ENCODE measurements around the gene PRR15L. TPM values are rescaled to one million over a fixed set of nuclear protein-coding genes. Genes with fewer than 3 reads are reported as not detected.

Gene PRR15L
- total and polyA plus RNA-seq, 2 donors (not counting 1 experiment from before 2014, with no cell fraction given): not detected

DNA sequence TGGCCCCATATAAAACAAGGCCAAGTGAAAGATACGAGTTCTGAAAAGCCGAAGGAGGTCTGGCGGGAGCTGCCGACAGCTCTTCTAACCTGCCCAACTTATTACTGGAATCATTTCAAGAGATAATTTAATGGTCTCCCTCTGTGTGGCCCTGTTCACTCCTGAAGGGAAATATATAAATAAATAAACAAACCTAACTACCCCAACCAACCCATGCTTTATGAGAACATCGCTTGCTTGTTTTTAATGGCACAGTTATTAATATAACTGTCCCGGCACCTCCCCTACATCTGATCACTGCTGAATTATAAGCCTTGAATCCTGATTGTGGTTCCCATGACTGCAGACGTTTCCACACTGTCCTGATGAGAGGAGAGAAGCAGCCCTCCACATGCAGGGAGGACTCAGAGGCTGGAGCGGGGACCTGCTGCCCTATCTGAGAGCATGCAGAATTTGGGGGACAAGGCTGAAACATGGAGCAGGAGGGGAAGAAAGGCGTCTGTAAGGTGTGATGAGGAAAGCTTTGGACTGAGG is 35.4 kb upstream of the PRR15L start:
- no peaks in the 10 kb centered on the region for H4K20me1 ChIP-seq (ENCODE audit: control insufficient read depth, insufficient read depth, low read length, poor library complexity, severe bottlenecking)
- H3K4me3 Mint-ChIP-seq: no peak overlapping the region
- no peaks in the 10 kb centered on the region for H3K4me1 Mint-ChIP-seq
- ChIA-PET POLR2A (no interaction called here), CTCF (no interaction called here)
- H3K9me3 ChIP-seq (ENCODE audit: control extremely low read depth in 1 of 3, control insufficient read depth in 2 of 3, insufficient read depth in 1 of 3, low read length in 2 of 3): no peaks in the 10 kb centered on the region
- TF ChIP-seq, protein P1, sequence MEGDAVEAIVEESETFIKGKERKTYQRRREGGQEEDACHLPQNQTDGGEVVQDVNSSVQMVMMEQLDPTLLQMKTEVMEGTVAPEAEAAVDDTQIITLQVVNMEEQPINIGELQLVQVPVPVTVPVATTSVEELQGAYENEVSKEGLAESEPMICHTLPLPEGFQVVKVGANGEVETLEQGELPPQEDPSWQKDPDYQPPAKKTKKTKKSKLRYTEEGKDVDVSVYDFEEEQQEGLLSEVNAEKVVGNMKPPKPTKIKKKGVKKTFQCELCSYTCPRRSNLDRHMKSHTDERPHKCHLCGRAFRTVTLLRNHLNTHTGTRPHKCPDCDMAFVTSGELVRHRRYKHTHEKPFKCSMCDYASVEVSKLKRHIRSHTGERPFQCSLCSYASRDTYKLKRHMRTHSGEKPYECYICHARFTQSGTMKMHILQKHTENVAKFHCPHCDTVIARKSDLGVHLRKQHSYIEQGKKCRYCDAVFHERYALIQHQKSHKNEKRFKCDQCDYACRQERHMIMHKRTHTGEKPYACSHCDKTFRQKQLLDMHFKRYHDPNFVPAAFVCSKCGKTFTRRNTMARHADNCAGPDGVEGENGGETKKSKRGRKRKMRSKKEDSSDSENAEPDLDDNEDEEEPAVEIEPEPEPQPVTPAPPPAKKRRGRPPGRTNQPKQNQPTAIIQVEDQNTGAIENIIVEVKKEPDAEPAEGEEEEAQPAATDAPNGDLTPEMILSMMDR (IDR thresholded peaks at IDR 0.05): no peak
- no peak for TF ChIP-seq EZH2 (IDR thresholded peaks at IDR 0.05; ENCODE audit: borderline replicate concordance, insufficient read depth, low read depth, low read length, poor library complexity, severe bottlenecking)
- peaks cover 18% of the 10 kb centered on the region for H3K27me3 Mint-ChIP-seq
- no peaks in the 10 kb centered on the region for H3K4me1 ChIP-seq (ENCODE audit: control insufficient read depth in 2 of 2, insufficient read depth in 2 of 2, low read length in 2 of 2)
- H3K9ac ChIP-seq (ENCODE audit: low read length): no peak overlapping the region
- 80% methylated on average over 4 of the region's 9 CpGs for WGBS (ENCODE audit: insufficient coverage)
- no peak overlapping the region for H3K27ac Mint-ChIP-seq
- no peak for DNase-seq
- peaks cover 0 to 26% (median 0%) of the 10 kb centered on the region in 4 experiments for H3K27me3 ChIP-seq (replicated peaks in 1 of 4; ENCODE audit: control extremely low read depth in 1 of 4, control insufficient read depth in 3 of 4, insufficient read depth in 4 of 4, low read length in 3 of 4)
- no peaks in the 10 kb centered on the region for H3K9me3 Mint-ChIP-seq (ENCODE audit: insufficient read depth)
- intact Hi-C loops (cut with micrococcal nuclease): no loop called here
- no peak for ATAC-seq (ENCODE audit: low read depth)
- no peak overlapping the region for H3K27ac ChIP-seq (ENCODE audit: low read length in 2 of 2)
- H3K36me3 ChIP-seq (replicated peaks in 1 of 2; ENCODE audit: control extremely low read depth in 1 of 2, control insufficient read depth in 1 of 2, extremely low read depth in 1 of 2, insufficient read depth in 2 of 2, low read length in 1 of 2): no peaks in the 10 kb centered on the region
- no peaks in the 10 kb centered on the region for H3K79me2 ChIP-seq (ENCODE audit: control insufficient read depth, insufficient read depth, low read length)
- no peak overlapping the region for H3K4me3 ChIP-seq (ENCODE audit: control extremely low read depth in 1 of 5, extremely low read depth in 1 of 5, insufficient read depth in 1 of 5, low read depth in 2 of 5, low read length in 4 of 5)
- H3K4me2 ChIP-seq (replicated peaks; ENCODE audit: low read depth, low read length, poor library complexity, severe bottlenecking): no peak overlapping the region
- H2AFZ ChIP-seq (ENCODE audit: insufficient read depth, low read depth, low read length, poor library complexity, severe bottlenecking): no peak overlapping the region

DNA sequence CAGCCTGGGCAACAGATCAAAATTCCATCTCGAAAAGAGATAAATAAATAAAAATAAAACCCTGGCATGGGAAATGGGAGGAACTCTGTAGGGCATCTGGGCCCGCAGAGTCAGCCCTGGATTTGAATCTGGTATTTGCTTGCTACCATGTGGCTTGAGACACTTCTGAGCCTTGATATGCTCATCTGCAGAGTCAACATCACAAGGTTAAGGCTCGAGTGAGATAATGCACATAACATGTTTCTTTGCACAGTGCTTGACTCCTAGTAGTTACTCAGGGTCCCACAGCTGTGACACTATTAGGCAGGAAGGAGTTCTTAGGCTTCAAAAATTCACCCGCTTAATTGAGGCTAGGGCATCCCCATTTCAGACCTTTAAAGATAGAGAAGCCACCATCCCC is 34.5 kb upstream of the PRR15L start:
- Histone ChIP-seq H3K36me3 (replicated peaks in 1 of 2; ENCODE audit: control extremely low read depth in 1 of 2, control insufficient read depth in 1 of 2, extremely low read depth in 1 of 2, insufficient read depth in 2 of 2, low read length in 1 of 2) (no peaks in the 10 kb centered on the region), H4K20me1 (ENCODE audit: control insufficient read depth, insufficient read depth, low read length, poor library complexity, severe bottlenecking) (no peaks in the 10 kb centered on the region), H3K27ac (ENCODE audit: low read length in 2 of 2) (no peak overlapping the region), H3K9ac (ENCODE audit: low read length) (no peak overlapping the region), H2AFZ (ENCODE audit: insufficient read depth, low read depth, low read length, poor library complexity, severe bottlenecking) (no peak overlapping the region), H3K79me2 (ENCODE audit: control insufficient read depth, insufficient read depth, low read length) (no peaks in the 10 kb centered on the region), H3K4me2 (replicated peaks; ENCODE audit: low read depth, low read length, poor library complexity, severe bottlenecking) (no peak overlapping the region), H3K27me3 (replicated peaks in 1 of 4; ENCODE audit: control extremely low read depth in 1 of 4, control insufficient read depth in 3 of 4, insufficient read depth in 4 of 4, low read length in 3 of 4) (peaks cover 0 to 22% (median 0%) of the 10 kb centered on the region in 4 experiments), H3K4me3 (ENCODE audit: control extremely low read depth in 1 of 5, extremely low read depth in 1 of 5, insufficient read depth in 1 of 5, low read depth in 2 of 5, low read length in 4 of 5) (no peak overlapping the region), H3K4me1 (ENCODE audit: control insufficient read depth in 2 of 2, insufficient read depth in 2 of 2, low read length in 2 of 2) (no peaks in the 10 kb centered on the region), H3K9me3 (ENCODE audit: control extremely low read depth in 1 of 3, control insufficient read depth in 2 of 3, insufficient read depth in 1 of 3, low read length in 2 of 3) (no peaks in the 10 kb centered on the region)
- Mint-ChIP-seq H3K4me1 (no peaks in the 10 kb centered on the region), H3K27ac (no peak overlapping the region), H3K27me3 (peaks cover 18% of the 10 kb centered on the region), H3K9me3 (ENCODE audit: insufficient read depth) (no peaks in the 10 kb centered on the region), H3K4me3 (no peak overlapping the region)
- intact Hi-C loops (cut with micrococcal nuclease): no loop called here
- ChIA-PET POLR2A (no interaction called here), CTCF (no interaction called here)
- no peak for DNase-seq
- TF ChIP-seq, protein P1 (IDR thresholded peaks at IDR 0.05): no peak
- TF ChIP-seq EZH2 (IDR thresholded peaks at IDR 0.05; ENCODE audit: borderline replicate concordance, insufficient read depth, low read depth, low read length, poor library complexity, severe bottlenecking): no peak
- no peak for ATAC-seq (ENCODE audit: low read depth)
- WGBS (ENCODE audit: insufficient coverage): 100% methylated on average over 1 of the region's 4 CpGs

Measured in B cell (primary cell).